ENCODE measurements around the gene CCL18. TPM values are rescaled to one million over a fixed set of nuclear protein-coding genes. Genes with fewer than 3 reads are reported as not detected.
"Not testable (repeated sequence)": the region's sequence is repeated elsewhere in the genome, so short reads cannot be mapped to it uniquely, and the experiment has no call there.

The CCL18 gene
- total RNA-seq, 1 experiment from 2014 or later, result not detected

DNA sequence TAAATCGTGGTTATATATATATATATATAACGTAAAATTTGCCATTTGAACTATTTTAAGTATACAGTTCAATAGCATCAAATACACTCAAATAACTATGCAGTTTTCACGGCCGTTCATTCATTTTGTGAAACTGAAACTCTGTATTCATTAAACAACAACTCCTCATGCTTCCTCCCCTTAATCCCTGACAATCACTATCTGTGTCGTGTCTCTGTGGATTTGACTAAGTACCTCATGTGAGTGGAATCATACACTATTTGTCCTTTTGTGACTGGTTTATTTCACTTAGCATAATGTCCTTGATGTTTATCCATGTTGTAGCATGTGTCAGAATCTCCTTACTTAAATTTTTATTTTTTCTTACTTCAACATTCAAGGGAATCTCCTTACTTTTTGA lies 49.1 kb upstream of the CCL18 start:
- Histone ChIP-seq H3K18ac (ENCODE audit: insufficient read length, low read depth, low read length) (no peak overlapping the region), H3T11ph (ENCODE audit: low read length) (no peak overlapping the region), H4K5ac (ENCODE audit: insufficient read length, low read depth, low read length) (no peak overlapping the region), H3K4me2 (ENCODE audit: insufficient read depth, insufficient read length, low read length) (no peak overlapping the region), H2AFZ (ENCODE audit: low read length) (no peak overlapping the region), H3K4me1 (ENCODE audit: insufficient read depth, low read length) (no peaks in the 10 kb centered on the region), H3K79me2 (ENCODE audit: insufficient read depth, low read length) (no peaks in the 10 kb centered on the region), H3K27me3 (ENCODE audit: insufficient read depth, low read length) (no peaks in the 10 kb centered on the region), H4K91ac (ENCODE audit: insufficient read length, low read depth, low read length) (no peak overlapping the region), H3K9ac (ENCODE audit: extremely low read depth, insufficient read length, low read length) (no peak overlapping the region), H2BK15ac (ENCODE audit: low read depth, low read length) (no peak overlapping the region), H3K23ac (ENCODE audit: insufficient read length, low read depth, low read length) (no peak overlapping the region), H2BK20ac (ENCODE audit: low read depth, low read length, poor library complexity, severe bottlenecking) (no peak overlapping the region), H2AK5ac (ENCODE audit: insufficient read length, low read length) (no peak overlapping the region), H3K14ac (ENCODE audit: insufficient read depth, low read length) (no peak overlapping the region), H2BK12ac (ENCODE audit: insufficient read length, low read depth, low read length) (no peak overlapping the region), H4K8ac (replicated peaks; ENCODE audit: insufficient read length, low read depth, low read length) (no peak overlapping the region), H3K4ac (ENCODE audit: low read depth, low read length) (no peak overlapping the region), H3K27ac (ENCODE audit: insufficient read length, low read depth, low read length) (no peak overlapping the region), H3K79me1 (ENCODE audit: insufficient read depth, low read depth, low read length, poor library complexity, severe bottlenecking) (no peaks in the 10 kb centered on the region), H2BK5ac (ENCODE audit: insufficient read length, low read length) (no peak overlapping the region), H3K9me3 (ENCODE audit: control insufficient read depth, low read depth, low read length) (no peaks in the 10 kb centered on the region), H3K56ac (ENCODE audit: insufficient read length, low read depth, low read length) (no peak overlapping the region), H3K23me2 (ENCODE audit: insufficient read length, low read depth, low read length, poor library complexity, severe bottlenecking) (no peaks in the 10 kb centered on the region), H4K20me1 (ENCODE audit: control insufficient read depth, insufficient read depth, insufficient read length) (no peaks in the 10 kb centered on the region), H2BK120ac (ENCODE audit: low read depth, low read length, poor library complexity, severe bottlenecking) (no peak overlapping the region)
- Mint-ChIP-seq H3K9me3 (peaks cover 31 to 35% of the 10 kb centered on the region in 2 experiments), H3K27me3 (ENCODE audit: low read depth) (peaks cover 22% of the 10 kb centered on the region), H3K4me3 (no peak overlapping the region), H3K4me1 (no peaks in the 10 kb centered on the region), H3K27ac (no peak overlapping the region), H3K36me3 (ENCODE audit: insufficient read depth in 1 of 3, low read depth in 3 of 3) (peaks cover 0 to 3% (median 0%) of the 10 kb centered on the region in 3 experiments; a peak in 3 of 7 replicates)
- TF ChIP-seq, protein P1, sequence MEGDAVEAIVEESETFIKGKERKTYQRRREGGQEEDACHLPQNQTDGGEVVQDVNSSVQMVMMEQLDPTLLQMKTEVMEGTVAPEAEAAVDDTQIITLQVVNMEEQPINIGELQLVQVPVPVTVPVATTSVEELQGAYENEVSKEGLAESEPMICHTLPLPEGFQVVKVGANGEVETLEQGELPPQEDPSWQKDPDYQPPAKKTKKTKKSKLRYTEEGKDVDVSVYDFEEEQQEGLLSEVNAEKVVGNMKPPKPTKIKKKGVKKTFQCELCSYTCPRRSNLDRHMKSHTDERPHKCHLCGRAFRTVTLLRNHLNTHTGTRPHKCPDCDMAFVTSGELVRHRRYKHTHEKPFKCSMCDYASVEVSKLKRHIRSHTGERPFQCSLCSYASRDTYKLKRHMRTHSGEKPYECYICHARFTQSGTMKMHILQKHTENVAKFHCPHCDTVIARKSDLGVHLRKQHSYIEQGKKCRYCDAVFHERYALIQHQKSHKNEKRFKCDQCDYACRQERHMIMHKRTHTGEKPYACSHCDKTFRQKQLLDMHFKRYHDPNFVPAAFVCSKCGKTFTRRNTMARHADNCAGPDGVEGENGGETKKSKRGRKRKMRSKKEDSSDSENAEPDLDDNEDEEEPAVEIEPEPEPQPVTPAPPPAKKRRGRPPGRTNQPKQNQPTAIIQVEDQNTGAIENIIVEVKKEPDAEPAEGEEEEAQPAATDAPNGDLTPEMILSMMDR (conservative IDR thresholded peaks at IDR 0.05), result no peak
- WGBS (ENCODE audit: extremely low coverage, insufficient read length, low lambda C conversion rate), result no CpG with 5 or more reads among the region's 5 CpGs
- no peak for DNase-seq

DNA sequence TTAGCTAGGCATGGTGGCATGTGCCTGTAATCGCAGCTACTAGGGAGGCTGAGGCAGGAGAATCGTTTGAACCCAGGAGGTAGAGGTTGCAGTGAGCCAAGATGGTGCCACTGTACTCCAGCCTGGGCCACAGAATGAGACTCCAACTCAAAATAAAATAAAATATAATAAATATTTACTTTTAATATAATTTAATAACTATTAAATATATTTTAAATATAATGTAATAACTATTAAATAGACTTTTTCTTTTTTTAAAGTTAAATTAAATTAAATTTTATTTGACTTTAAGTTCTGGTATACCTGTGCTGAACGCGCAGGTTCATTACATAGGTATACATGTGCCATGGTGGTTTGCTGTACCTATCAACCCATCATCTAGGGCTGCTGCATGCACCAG lies 48.2 kb upstream of the CCL18 start:
- H2BK5ac ChIP-seq (ENCODE audit: insufficient read length, low read length); H2AFZ ChIP-seq (ENCODE audit: low read length); H4K5ac ChIP-seq (ENCODE audit: insufficient read length, low read depth, low read length); H4K20me1 ChIP-seq (ENCODE audit: control insufficient read depth, insufficient read depth, insufficient read length); H2BK15ac ChIP-seq (ENCODE audit: low read depth, low read length); H3K14ac ChIP-seq (ENCODE audit: insufficient read depth, low read length); H2BK12ac ChIP-seq (ENCODE audit: insufficient read length, low read depth, low read length); H3K4me1 Mint-ChIP-seq; H3T11ph ChIP-seq (ENCODE audit: low read length); H3K4me2 ChIP-seq (ENCODE audit: insufficient read depth, insufficient read length, low read length); H3K4me1 ChIP-seq (ENCODE audit: insufficient read depth, low read length); DNase-seq; H3K23me2 ChIP-seq (ENCODE audit: insufficient read length, low read depth, low read length, poor library complexity, severe bottlenecking); H3K27ac ChIP-seq (ENCODE audit: insufficient read length, low read depth, low read length); H3K27ac Mint-ChIP-seq; H2BK20ac ChIP-seq (ENCODE audit: low read depth, low read length, poor library complexity, severe bottlenecking); H3K4ac ChIP-seq (ENCODE audit: low read depth, low read length); H3K18ac ChIP-seq (ENCODE audit: insufficient read length, low read depth, low read length); H3K79me1 ChIP-seq (ENCODE audit: insufficient read depth, low read depth, low read length, poor library complexity, severe bottlenecking); H3K79me2 ChIP-seq (ENCODE audit: insufficient read depth, low read length); H3K9ac ChIP-seq (ENCODE audit: extremely low read depth, insufficient read length, low read length); H3K4me3 Mint-ChIP-seq; H3K56ac ChIP-seq (ENCODE audit: insufficient read length, low read depth, low read length); H3K36me3 Mint-ChIP-seq (ENCODE audit: insufficient read depth in 1 of 3, low read depth in 3 of 3); H3K9me3 ChIP-seq (ENCODE audit: control insufficient read depth, low read depth, low read length); H3K27me3 ChIP-seq (ENCODE audit: insufficient read depth, low read length); H2BK120ac ChIP-seq (ENCODE audit: low read depth, low read length, poor library complexity, severe bottlenecking); H4K91ac ChIP-seq (ENCODE audit: insufficient read length, low read depth, low read length); H4K8ac ChIP-seq (replicated peaks; ENCODE audit: insufficient read length, low read depth, low read length); H2AK5ac ChIP-seq (ENCODE audit: insufficient read length, low read length); H3K23ac ChIP-seq (ENCODE audit: insufficient read length, low read depth, low read length): not testable (repeated sequence)
- WGBS (ENCODE audit: extremely low coverage, insufficient read length, low lambda C conversion rate), result no CpG with 5 or more reads among the region's 4 CpGs
- Mint-ChIP-seq H3K27me3 (ENCODE audit: low read depth) (peaks cover 28% of the 10 kb centered on the region), H3K9me3 (peaks cover 26 to 28% of the 10 kb centered on the region in 2 experiments; a peak in 4 of 5 replicates)
